NCI-H2107 treated with DMSO at 0.1 percent for 48 hours (cell line): ENCODE results near the gene PREX1.
"Not testable (repeated sequence)": the region's sequence is repeated elsewhere in the genome, so short reads cannot be mapped to it uniquely, and the experiment has no call there.

Experiments used
- DNase-seq: peaks from one replicate; lab custom pipeline; 2025; ENCODE audit not compliant: unreplicated experiment; lab: John Stamatoyannopoulos, UW

Gene PREX1

GRCh38 chr20:48827855-48828733, at the start of gene PREX1:
Gene PREX1, minus strand, starts transcription at chr20:48827999. Its CDS starts 139 bp downstream, at chr20:48827860.
- no peak for DNase-seq

GRCh38 chr20:48877304-48877703, 49.5 kb upstream of the PREX1 start:
- no peak for DNase-seq

GRCh38 chr20:48875914-48876240, 48.1 kb upstream of the PREX1 start:
- no peak for DNase-seq

- DNase-seq = no peak
Measured at GRCh38 chr20:48875233-48875913, 47.6 kb upstream of the PREX1 start.

GRCh38 chr20:48869442-48869841, 41.6 kb upstream of the PREX1 start:
- not testable (repeated sequence) for DNase-seq

- DNase-seq = no peak
Measured at GRCh38 chr20:48866936-48867335, 39.1 kb upstream of the PREX1 start.

- DNase-seq = no peak
Measured at GRCh38 chr20:48864738-48865318, 37.0 kb upstream of the PREX1 start.

GRCh38 chr20:48864254-48864653, 36.5 kb upstream of the PREX1 start:
- no peak for DNase-seq

- no peak for DNase-seq
Measured at GRCh38 chr20:48862279-48862678, 34.5 kb upstream of the PREX1 start.

GRCh38 chr20:48861444-48861843, 33.6 kb upstream of the PREX1 start:
- DNase-seq = no peak

GRCh38 chr20:48858075-48858790, 30.4 kb upstream of the PREX1 start:
- no peak for DNase-seq

- no peak for DNase-seq
Measured at GRCh38 chr20:48856130-48856529, 28.3 kb upstream of the PREX1 start.

GRCh38 chr20:48855046-48855445, 27.2 kb upstream of the PREX1 start:
- DNase-seq = no peak

GRCh38 chr20:48852609-48853008, 24.8 kb upstream of the PREX1 start:
- DNase-seq = no peak

GRCh38 chr20:48851579-48851978, 23.8 kb upstream of the PREX1 start:
- no peak for DNase-seq

- DNase-seq = no peak
Measured at GRCh38 chr20:48850977-48851299, 23.1 kb upstream of the PREX1 start.

- peak; percentile 78 for DNase-seq
Measured at GRCh38 chr20:48850257-48850976, 22.6 kb upstream of the PREX1 start.

- no peak for DNase-seq
Measured at GRCh38 chr20:48849779-48850178, 22.0 kb upstream of the PREX1 start.

GRCh38 chr20:48849299-48849698, 21.5 kb upstream of the PREX1 start:
- DNase-seq = no peak

- no peak for DNase-seq
Measured at GRCh38 chr20:48847498-48848205, 19.9 kb upstream of the PREX1 start.
